ENCODE results near the gene LPP. TPM values are rescaled to one million over a fixed set of nuclear protein-coding genes. Genes with fewer than 3 reads are reported as not detected.

LPP gene
- total and polyA plus RNA-seq, 2 of the 4 experiments (the other 2 are of a cell fraction), result 16.0 to 130 TPM

GRCh38 chr3:188663839-188664238 is 509.9 kb downstream of the LPP start:
- Histone ChIP-seq H2BK15ac (ENCODE audit: low read depth, low read length) (no peak overlapping the region), H3K36me3 (ENCODE audit: control insufficient read depth, insufficient read depth, low read length) (no peaks in the 10 kb centered on the region), H3K14ac (replicated peaks; ENCODE audit: low read depth, low read length) (no peak overlapping the region), H4K91ac (ENCODE audit: insufficient read depth, low read depth, low read length) (no peak overlapping the region), H3K23ac (ENCODE audit: low read depth, low read length) (no peak overlapping the region), H3K4me2 (ENCODE audit: low read depth, low read length) (no peak overlapping the region), H3K9me3 (ENCODE audit: control insufficient read depth, insufficient read depth, low read length) (no peaks in the 10 kb centered on the region), H3K27me3 (ENCODE audit: control insufficient read depth, insufficient read depth, low read length) (no peaks in the 10 kb centered on the region), H2BK120ac (ENCODE audit: low read depth, low read length) (no peak overlapping the region), H2BK20ac (ENCODE audit: low read depth, low read length) (no peak overlapping the region), H3K4me1 (ENCODE audit: control insufficient read depth, insufficient read depth, low read length) (0 out of 2 replicates have a peak, but pooled peaks cover 1% of the 10 kb centered on the region), H4K20me1 (ENCODE audit: insufficient read depth, low read length) (peaks cover 14% of the 10 kb centered on the region; the same call in 1 of the 2 replicates), H3K4ac (ENCODE audit: low read depth, low read length) (no peak overlapping the region), H3K18ac (ENCODE audit: low read depth, low read length) (no peak overlapping the region), H3K56ac (ENCODE audit: extremely low read depth, insufficient read depth, low read length) (no peak overlapping the region), H4K5ac (ENCODE audit: low read depth, low read length) (no peak overlapping the region), H3K4me3 (ENCODE audit: insufficient read depth, low read depth, low read length) (no peak overlapping the region), H3K9ac (ENCODE audit: low read depth, low read length) (no peak overlapping the region), H2AK9ac (replicated peaks; ENCODE audit: low read depth, low read length, poor library complexity) (no peak overlapping the region), H3K9me1 (ENCODE audit: insufficient read depth, low read length) (peaks cover 7% of the 10 kb centered on the region), H3K79me1 (ENCODE audit: low read depth in 1 of 2, low read length in 2 of 2) (peaks cover 36 to 57% of the 10 kb centered on the region in 2 experiments), H2AFZ (replicated peaks; ENCODE audit: low read length, poor library complexity) (no peak overlapping the region), H2AK5ac (ENCODE audit: low read depth, low read length) (no peak overlapping the region), H4K8ac (ENCODE audit: low read depth in 2 of 2, low read length in 2 of 2) (no peak overlapping the region), H3K27ac (ENCODE audit: insufficient read depth, low read length) (no peak overlapping the region), H2BK5ac (ENCODE audit: low read depth, low read length, poor library complexity, severe bottlenecking) (no peak overlapping the region)
- no TSS peak for BruUV-seq (replicated peaks)
- TF ChIP-seq USF2 (IDR thresholded peaks at IDR 0.05; ENCODE audit: low read depth, low read length) (no peak), MAFK (IDR thresholded peaks at IDR 0.05; ENCODE audit: low read depth, low read length) (no peak), CHD1 (IDR thresholded peaks at IDR 0.05; ENCODE audit: low read depth, low read length) (no peak), SMC3 (IDR thresholded peaks at IDR 0.05; ENCODE audit: low read depth, low read length) (no peak), ELK1 (IDR thresholded peaks at IDR 0.05; ENCODE audit: borderline replicate concordance, low read depth, low read length) (no peak), POLR2A (IDR thresholded peaks at IDR 0.05; ENCODE audit: low read depth, low read length) (no peak), RAD21 (IDR thresholded peaks at IDR 0.05; ENCODE audit: low read length) (no peak)
- POLR2A ChIA-PET (ENCODE audit: unreplicated experiment), result no interaction called here
- DNase-seq, result no peak
- dilution Hi-C loops (cut with HindIII; ENCODE audit: low sequenced_read_pairs, unreplicated experiment), result no loop called here
- CTCF ChIA-PET, result no interaction called here
- no peak for ATAC-seq (ENCODE audit: low read depth)
- WGBS, 2 experiments (ENCODE audit: extremely low coverage in 2 of 2, insufficient read length in 1 of 2), result 83% methylated on average over 2 of the region's 5 CpGs; no CpG with 5 or more reads in 1 of the 2 experiments
- in situ Hi-C loops (cut with MboI; ENCODE audit: low sequenced_read_pairs), result no loop called here
- intact Hi-C loops (cut with micrococcal nuclease), result no loop called here
